Stimulated activated CD4-positive, alpha-beta T cell treated with anti-CD3 and anti-CD28 coated beads, Interleukin-4, amount 100 ng/mL, for 24 hours (primary cell): ENCODE results near the gene B3GALT5.
"Not testable (repeated sequence)": the region's sequence is repeated elsewhere in the genome, so short reads cannot be mapped to it uniquely, and the experiment has no call there.

ENCODE experiments used
- DNase-seq: peaks from one replicate; pipeline ENCODE4 v3.0.0-alpha.2; 2020

B3GALT5 gene

GRCh38 chr21:39612233-39613040, at the start of gene B3GALT5:
TSS of gene B3GALT5 (plus strand) at chr21:39612940. CDS start at chr21:39660560, 47,620 bp downstream.
- DNase-seq: no peak

GRCh38 chr21:39564200-39564599, 48.5 kb upstream of the B3GALT5 start:
- DNase-seq: no peak

GRCh38 chr21:39567180-39567972, 45.4 kb upstream of the B3GALT5 start:
- DNase-seq: no peak

GRCh38 chr21:39568361-39568760, 44.4 kb upstream of the B3GALT5 start:
- DNase-seq: no peak

- no peak for DNase-seq
Measured at GRCh38 chr21:39575775-39576174, 37.0 kb upstream of the B3GALT5 start.

GRCh38 chr21:39576518-39577128, 36.1 kb upstream of the B3GALT5 start:
- DNase-seq: no peak

- DNase-seq: no peak
Measured at GRCh38 chr21:39579734-39580332, 32.9 kb upstream of the B3GALT5 start.

GRCh38 chr21:39580744-39581143, 32.0 kb upstream of the B3GALT5 start:
- no peak for DNase-seq

GRCh38 chr21:39581414-39581813, 31.3 kb upstream of the B3GALT5 start:
- DNase-seq: no peak

- no peak for DNase-seq
Measured at GRCh38 chr21:39582749-39583148, 30.0 kb upstream of the B3GALT5 start.

- DNase-seq: not testable (repeated sequence)
Measured at GRCh38 chr21:39583586-39583985, 29.2 kb upstream of the B3GALT5 start.

- DNase-seq: no peak
Measured at GRCh38 chr21:39587376-39587775, 25.4 kb upstream of the B3GALT5 start.

- DNase-seq: no peak
Measured at GRCh38 chr21:39588884-39589283, 23.9 kb upstream of the B3GALT5 start.

- DNase-seq: no peak
Measured at GRCh38 chr21:39593522-39593921, 19.2 kb upstream of the B3GALT5 start.

GRCh38 chr21:39595465-39595864, 17.3 kb upstream of the B3GALT5 start:
- DNase-seq: no peak

- DNase-seq: no peak
Measured at GRCh38 chr21:39597595-39597994, 15.1 kb upstream of the B3GALT5 start.

- no peak for DNase-seq
Measured at GRCh38 chr21:39599191-39599970, 13.4 kb upstream of the B3GALT5 start.

GRCh38 chr21:39601187-39601928, 11.4 kb upstream of the B3GALT5 start:
- DNase-seq: no peak

GRCh38 chr21:39602076-39602689, 10.6 kb upstream of the B3GALT5 start:
- DNase-seq: no peak

GRCh38 chr21:39602793-39603192, 9.9 kb upstream of the B3GALT5 start:
- no peak for DNase-seq

GRCh38 chr21:39604951-39605350, 7.8 kb upstream of the B3GALT5 start:
- DNase-seq: no peak
